Left lobe of liver (tissue), 2 donors: ENCODE results near the gene PSD2. TPM values are rescaled to one million over a fixed set of nuclear protein-coding genes. Genes with fewer than 3 reads are reported as not detected.

Source experiments
- ATAC-seq: fragments of 200-7000 bp; cut with Tn5 transposase; one replicate; pipeline ENCODE4 v1.9.1; 2020; ENCODE audit warnings: mild to moderate bottlenecking, moderate library complexity
- DNase-seq: peaks from one replicate; pipeline ENCODE4 v3.0.0-alpha.2; 2020; ENCODE audit warnings: low spot score
- total RNA-seq: library from RNA; stranded (reverse); gene quantifications from one replicate; pipeline ENCODE4 v1.2.1, GENCODE V29; 2021
- donor health status: DM: no; HTN: no; CAD: no; lungs with moderate emphysema.
- donor health status: DM: no; HTN: yes; CAD: no.

Gene PSD2
- total RNA-seq, 1 donor from 2014 or later, result 0.08 TPM

DNA sequence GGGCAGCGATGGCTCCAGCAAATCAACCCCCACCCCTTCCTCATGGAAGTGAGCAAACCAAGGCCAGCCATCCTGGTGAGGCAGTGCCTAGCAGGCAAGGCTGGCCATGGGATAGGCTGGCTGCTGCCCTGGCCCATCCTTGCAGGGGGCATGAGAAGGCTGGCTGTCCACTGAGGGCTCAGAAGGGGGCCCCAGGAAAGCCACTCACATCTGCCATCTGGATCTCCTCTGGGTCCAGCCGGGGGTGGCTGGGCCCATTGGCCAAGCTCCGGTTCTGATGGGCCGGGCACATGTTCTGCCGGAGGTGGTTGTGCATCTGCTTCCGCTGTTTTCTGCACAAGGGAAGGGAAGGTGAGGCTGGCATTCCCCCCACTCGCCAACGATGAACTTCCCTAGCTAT is 57.1 kb downstream of the PSD2 start:
- ATAC-seq (no peak), DNase-seq (no peak)

DNA sequence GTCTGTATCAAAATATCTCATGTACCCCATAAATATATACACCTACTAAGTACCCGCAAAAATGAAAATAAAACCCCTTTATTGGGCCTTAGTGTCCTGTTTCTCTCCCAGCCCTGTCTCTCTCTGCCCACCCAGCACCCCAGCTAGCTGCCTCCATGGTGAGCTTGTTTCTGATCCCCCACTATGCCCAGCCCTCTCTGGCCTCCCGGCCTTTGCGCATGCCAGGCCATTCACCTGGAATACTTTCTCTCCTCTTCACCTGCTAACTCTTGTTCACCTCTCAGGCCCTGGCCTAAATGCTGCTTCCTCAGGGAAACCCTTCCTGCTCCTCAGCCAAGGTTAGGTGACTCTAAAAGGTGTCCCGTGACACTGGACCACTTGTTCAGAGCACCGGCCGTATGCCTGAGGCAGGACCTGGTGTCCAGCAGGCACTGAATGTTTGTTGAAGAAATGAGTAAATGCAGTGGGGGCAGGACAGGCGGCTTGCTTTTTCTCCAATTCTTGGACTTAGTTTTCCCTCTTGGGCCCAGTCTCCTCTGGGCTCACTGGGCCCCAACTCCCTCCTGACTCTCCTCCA is 58.5 kb downstream of the PSD2 start:
- DNase-seq (no peak), ATAC-seq (no peak)

GRCh38 chr5:139854953-139855352 is 59.3 kb downstream of the PSD2 start:
- DNase-seq (no peak), ATAC-seq (no peak)

- DNase-seq (no peak), ATAC-seq (no peak)
These were observed 59.8 kb downstream of the PSD2 start for GRCh38 chr5:139855451-139855850.

- DNase-seq, result no peak
- no peak for ATAC-seq
These were observed 60.4 kb downstream of the PSD2 start for GRCh38 chr5:139855946-139856540.

- ATAC-seq, result no peak
- DNase-seq, result no peak
These were observed 61.1 kb downstream of the PSD2 start for GRCh38 chr5:139856714-139857113.

- ATAC-seq, result no peak
- DNase-seq, result no peak
These were observed 63.4 kb downstream of the PSD2 start for GRCh38 chr5:139859013-139859412.

GRCh38 chr5:139861021-139861888 is 65.6 kb downstream of the PSD2 start:
- no peak for ATAC-seq
- DNase-seq, result no peak

DNA sequence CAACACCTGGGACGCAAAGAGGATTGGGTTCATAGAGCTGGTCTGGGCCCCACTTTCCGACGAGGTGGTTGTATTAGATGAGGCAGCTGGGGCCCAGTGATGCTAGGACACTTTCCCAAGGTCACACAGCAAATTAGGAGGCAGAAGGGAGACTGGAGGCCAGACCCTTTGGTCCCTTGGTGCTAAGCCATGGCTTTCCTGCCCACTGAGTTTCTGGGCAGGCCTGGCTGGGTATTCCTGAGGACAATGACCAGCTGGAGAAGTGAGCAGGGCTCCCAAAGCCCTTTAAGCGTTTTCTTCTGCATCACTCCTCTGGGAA is 66.2 kb downstream of the PSD2 start:
- no peak for ATAC-seq
- DNase-seq, result no peak

GRCh38 chr5:139862313-139862712 is 66.7 kb downstream of the PSD2 start:
- DNase-seq (no peak), ATAC-seq (no peak)

- no peak for ATAC-seq
- no peak for DNase-seq
These were observed 67.2 kb downstream of the PSD2 start for GRCh38 chr5:139862803-139863202.

DNA sequence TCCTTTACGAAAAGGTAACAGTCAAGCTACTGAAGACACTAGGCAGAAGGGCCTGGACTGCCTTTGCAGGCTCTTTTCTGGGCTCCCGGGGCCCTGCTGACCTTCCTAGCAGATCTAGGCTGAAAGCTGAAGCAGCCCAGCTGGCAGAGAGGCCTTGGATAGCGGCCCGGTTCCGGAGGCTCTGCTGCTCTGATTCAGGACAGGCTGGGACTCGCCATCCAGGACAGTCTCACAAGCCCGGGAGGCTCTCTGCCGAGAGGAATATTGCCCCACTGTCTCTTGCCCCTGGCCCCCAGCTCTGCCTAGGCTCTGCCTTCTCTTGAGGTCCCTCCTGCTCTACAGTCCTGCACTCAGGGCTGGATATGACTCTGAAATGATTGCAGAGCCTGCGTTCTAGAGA is 67.8 kb downstream of the PSD2 start:
- ATAC-seq, result peak; percentile 72

GRCh38 chr5:139863855-139864558 is 68.4 kb downstream of the PSD2 start:
- DNase-seq, result peak; percentile 68
- peak; percentile 84 for ATAC-seq

More for the DNA sequence above, 67.8 kb downstream of the PSD2 start:
- peak; percentile 66 for DNase-seq

GRCh38 chr5:139864716-139865483 is 69.3 kb downstream of the PSD2 start:
- ATAC-seq (peak; percentile 80), DNase-seq (peak; percentile 80)

DNA sequence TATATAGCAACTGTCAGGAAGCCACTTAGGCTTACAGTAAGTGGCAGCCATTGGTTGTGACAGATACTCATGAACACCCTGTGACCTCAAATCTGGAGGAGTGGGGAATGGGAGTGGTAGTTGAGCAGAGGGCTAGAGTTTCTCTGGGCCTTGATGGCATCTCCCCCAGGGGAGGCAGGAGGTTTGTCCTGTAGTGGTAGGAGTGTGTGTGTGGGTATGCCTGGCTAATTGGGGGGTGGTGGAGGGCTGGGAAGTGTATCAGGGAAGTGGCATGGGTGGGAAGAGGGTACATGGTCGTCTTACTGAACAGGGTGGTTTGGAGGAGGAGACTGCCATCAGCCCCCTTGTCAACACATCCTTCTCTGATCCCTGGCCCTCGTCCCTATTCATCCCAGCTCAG is 71.5 kb downstream of the PSD2 start:
- DNase-seq, result no peak
- no peak for ATAC-seq

DNA sequence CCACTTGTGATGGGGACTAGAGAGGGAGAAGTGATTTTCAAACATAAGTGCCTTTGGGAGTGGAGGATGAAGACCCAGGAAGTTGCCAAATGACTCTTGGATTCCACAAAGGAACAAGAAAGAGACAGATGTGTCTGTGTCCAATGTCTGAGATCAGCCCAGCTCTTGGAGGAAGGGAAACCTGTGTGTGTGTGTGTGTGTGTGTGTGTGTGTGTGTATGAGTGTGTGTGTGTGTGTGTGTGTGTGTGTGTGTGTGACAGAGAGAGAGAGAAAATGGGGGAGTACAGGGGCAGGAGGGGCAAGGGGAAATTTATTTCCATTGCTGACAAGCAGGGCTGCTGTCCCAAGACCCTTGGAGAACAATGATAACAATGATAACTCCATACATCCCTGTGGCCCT is 72.0 kb downstream of the PSD2 start:
- no peak for ATAC-seq
- DNase-seq, result no peak

DNA sequence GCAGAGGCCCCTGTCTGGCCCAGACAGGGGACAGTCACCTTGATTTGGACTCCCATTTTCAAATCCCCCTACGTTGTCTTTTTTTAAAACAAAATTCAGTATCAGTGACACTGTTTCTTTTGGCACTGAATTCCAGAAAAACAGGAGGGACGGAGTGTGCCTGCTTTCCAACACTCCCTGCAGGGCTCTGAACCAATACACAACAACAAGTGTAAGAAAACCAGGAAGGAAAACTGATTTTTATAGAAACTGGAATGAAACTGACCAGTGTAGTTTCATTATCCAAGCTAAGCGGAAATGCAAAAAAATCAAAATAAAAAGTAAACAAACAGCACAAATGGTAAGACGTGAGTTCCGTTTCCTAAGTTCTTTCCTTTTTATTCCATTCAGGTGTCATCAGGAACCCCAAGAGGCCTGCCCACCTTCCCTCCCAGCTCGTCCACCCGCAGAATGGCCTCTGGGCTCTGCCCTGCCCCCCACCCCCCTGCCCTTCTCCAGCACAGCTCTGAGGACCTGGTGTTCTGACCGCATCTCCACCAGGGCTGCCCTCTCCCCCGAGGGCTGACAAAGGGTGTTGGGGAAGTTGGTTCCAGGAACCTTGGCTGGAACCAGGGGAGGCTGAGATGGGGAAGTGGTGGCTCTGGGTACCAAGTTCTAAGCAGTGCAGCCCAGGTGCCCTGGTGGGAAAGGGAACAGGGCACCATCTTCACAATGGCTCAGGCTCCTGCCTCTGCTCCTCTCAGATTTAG is 73.6 kb downstream of the PSD2 start:
- no peak for DNase-seq
- ATAC-seq, result no peak

- no peak for DNase-seq
- no peak for ATAC-seq
These were observed 75.1 kb downstream of the PSD2 start for GRCh38 chr5:139870677-139871076.

- ATAC-seq (no peak), DNase-seq (no peak)
These were observed 76.0 kb downstream of the PSD2 start for GRCh38 chr5:139871614-139872013.
